Stimulated activated CD4-positive, alpha-beta T cell treated with anti-CD3 and anti-CD28 coated beads, TNF-alpha, amount 100 ng/mL, for 24 hours (primary cell): ENCODE measurements around the gene CDC26.
A peak's percentile ranks its signal among the peaks of the same experiment; 100 is the strongest.
"Not testable (repeated sequence)": the region's sequence is repeated elsewhere in the genome, so short reads cannot be mapped to it uniquely, and the experiment has no call there.

Experiments
- DNase-seq, 3 experiments: peaks; one replicate each; pipeline ENCODE4 v3.0.0-alpha.2; 2020; ENCODE audit warnings: low read depth in 3 of 3

CDC26 gene

DNA sequence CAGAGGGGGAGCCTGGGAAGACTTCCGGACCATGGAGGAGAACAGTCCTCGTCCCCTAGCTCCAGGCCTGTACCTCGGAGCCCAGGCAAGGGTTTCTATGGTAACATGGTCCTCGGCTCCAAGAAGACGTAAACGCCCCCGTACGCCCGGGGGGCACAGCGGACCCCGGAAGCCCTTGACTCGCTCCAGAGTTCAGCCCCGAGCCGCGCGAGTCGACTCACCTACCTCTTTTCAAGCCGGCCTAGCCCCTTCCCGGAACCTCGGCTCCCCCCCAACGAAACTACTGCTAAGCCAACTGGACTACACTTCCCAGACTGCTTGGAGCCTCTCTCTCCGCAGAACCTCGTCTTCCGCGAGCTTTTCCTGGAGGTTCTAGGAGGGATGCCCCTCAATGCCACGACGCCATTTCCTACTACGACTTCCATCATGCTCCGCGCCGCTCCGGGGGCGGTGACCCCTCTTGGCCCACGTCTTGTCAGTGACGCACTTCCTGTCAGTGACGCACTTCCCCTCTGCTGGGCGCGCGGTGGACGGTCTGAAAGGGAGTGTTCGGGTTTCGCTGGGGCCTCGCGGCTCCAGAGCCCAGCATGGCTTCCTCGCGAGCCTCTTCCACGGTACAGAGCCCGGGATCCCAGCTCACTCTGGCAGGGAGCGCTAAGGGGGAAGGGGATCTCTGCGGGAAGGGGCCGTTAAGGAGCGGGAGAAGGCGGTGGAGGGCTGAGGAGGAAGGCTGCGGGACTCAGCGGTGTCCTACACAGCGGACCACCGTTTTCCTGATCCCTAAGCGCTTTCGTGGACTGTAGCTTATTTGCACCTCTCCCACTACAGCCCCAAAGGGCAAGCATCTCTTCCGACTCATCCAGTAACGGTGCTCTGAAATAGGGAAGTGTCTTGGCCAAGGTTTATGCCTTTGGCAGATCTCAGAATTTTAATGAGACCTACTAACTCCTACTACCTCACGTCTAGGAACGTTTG lies at the start of gene CDC26, which contains the start of gene PRPF4:
CDC26 (minus strand) TSS at position 416 of the 975 bp plus-strand sequence. CDS start 3,065 bp downstream, outside the sequence.
PRPF4 (plus strand) TSS at position 502 of the 975 bp plus-strand sequence; CDS start at position 588, 86 bp downstream.
- peak; percentile 93 to 96 (median 94) for DNase-seq

DNA sequence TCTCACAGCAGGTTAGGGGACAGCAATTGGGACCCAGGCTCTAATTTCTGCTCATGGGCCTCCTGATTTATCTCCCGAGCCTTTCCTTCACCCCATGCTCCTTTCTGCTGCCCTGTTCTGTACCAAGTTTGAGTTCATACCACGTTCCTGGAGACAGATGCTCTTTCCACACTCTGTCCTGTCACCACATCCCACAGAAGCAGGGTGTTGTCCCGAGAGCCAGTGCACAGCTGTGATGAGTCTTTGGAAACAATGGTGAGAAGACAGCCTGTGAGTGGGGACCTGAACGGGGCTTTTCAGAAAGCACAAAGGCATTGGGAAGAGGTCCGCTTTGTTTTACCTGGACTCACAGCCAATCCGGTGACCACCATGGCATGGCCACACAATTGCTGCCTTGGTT lies 47.3 kb upstream of the CDC26 start:
- DNase-seq = no peak

DNA sequence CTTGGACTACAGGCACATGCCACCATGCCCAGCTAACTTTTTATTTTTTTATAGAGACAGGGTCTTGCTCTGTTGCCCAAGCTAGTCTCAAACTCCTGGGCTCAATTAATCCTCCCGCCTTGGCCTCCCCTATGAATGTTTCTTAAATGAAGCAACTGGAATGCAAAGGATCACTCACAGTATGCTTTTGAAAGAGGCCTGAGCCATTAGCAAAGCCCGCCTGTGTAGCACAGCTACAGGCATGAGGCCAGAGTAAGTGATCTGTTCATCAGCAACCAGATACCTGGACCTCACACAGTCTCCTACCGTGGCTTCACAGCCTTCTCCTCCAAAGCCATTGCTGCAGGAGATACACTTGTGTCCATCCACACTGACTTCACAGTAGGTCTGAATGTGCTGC lies 44.7 kb upstream of the CDC26 start:
- no peak for DNase-seq

DNA sequence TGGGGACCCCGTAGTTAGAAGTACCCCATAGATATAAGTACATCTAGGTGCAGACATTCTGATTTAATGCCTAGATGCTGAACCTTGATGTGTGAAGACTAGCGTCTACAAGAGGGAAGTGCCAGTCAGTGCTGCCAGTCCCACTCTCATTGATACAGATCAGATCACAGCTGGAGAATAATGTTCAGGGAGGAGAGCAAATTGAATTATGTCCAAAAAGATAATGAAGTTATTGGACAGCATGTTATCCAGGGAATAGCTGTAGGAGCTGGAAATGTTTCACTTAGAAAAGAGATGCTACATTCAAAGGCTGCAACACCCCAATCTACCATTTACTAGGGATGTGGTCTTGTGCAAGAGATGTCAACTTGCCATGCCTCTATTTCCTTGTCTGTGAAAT lies 43.7 kb upstream of the CDC26 start:
- DNase-seq = no peak

DNA sequence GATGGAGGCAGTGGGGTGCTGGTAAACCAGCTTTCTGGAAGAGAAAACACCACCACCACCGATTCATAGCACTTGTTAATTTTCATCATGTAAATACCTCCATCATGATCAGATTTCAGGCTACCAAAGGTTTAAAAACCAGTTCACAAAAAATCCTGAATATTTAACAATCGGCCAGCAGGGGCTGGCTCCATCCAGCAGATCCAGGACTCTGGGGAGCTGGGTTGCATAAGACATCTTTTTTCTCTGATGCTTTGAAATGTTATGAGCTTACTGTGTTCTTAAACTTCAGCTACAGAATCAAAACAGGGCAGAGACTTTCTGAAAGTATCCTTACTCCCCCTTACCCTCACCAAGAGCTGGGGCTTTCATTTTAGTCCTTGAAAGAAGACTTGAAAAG lies 42.4 kb upstream of the CDC26 start:
- no peak for DNase-seq

DNA sequence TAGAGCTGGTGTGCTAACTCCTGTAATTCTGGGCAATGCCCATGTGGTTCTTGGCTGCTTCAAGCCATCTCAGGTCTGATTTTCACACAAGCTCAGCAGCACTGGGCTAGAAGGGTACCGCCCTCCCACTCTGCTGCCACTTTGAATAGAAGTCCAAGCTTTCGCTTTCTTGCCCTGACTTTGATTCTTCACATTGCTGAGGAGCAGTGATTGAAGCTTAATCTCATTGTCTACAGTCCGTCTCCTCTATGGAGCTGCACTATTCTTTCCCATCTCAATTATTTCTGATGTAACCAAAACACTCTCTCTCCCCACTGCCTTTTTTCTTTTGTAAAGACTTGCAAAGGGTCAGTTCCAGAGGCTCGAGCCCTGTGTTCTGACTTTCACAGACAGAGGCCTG lies 40.7 kb upstream of the CDC26 start:
- DNase-seq = no peak

DNA sequence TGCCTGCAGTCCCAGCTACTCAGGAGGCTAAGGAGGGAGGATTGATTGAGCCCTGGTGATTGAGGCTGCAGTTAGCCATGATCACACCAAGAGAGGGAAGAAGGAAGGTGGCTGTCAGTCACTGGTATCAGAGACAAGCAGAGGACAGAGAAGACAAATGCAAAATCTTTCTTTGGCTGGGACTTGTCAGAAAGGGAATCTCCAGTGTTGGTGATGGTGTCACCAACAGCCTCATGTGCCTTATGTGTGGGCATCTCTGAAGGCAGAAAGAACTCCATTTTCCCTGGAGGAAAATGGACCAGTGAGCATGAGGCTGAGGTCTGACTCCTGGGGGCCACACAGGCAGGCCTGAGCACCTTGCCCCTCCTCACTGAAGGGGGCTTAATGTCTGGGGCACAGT lies 39.9 kb upstream of the CDC26 start:
- no peak for DNase-seq

DNA sequence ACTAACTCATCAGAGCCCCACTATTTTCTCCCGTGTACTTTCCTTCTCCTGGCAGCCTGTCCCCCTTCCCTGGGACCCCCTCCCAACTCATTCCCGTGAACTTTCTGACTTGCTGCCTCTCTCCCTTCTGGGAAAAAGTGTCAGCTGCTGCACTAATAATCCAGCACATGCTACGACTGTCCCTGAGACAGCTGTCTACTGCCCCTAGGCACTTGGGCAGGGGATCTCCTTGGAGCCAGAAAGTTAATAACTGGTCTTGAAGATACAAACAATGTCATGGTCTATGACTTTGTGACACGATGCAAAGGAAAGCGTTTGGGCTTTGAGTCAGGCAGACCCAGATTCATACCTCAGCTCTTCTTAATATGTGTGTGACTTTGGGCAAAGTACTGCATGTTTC lies 37.9 kb upstream of the CDC26 start:
- DNase-seq = no peak

DNA sequence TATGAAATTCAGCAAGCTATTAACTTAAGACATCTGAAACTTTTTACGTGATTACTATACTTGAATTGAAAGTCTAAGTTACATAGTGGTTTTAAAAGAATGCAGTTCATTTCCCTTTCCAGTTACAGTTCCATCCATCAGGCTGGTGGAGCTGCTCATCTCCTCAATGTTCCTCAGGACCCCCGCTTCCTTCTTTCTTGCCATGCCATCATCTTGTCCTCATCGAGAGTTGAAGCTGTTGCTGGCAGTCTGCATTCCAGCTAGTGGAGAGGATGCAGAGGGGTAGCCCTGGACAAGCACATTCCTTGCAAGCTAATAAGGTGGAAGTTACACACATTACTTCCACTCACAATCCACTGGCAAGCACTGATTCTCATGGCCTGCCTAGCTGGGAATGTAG lies 36.6 kb upstream of the CDC26 start:
- DNase-seq = no peak

DNA sequence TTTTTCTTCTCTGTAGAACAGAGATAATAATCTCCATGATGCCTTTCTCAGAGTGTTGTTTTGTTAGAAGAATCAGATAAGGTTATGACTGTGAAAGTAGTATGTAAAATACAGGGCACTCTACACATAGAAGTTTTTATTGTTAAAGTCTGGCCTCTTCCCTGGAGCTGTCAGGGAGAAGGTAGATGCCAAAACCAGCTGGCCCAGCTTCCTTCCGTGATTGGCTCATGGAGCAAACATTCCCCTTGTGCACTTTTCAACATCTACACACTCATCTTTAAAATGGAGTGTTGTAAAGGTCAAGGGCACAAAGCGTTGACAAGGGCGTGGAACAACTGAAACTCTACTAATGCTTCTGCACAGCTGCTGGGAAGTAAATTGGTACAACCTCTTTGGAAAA lies 35.2 kb upstream of the CDC26 start:
- no peak for DNase-seq

DNA sequence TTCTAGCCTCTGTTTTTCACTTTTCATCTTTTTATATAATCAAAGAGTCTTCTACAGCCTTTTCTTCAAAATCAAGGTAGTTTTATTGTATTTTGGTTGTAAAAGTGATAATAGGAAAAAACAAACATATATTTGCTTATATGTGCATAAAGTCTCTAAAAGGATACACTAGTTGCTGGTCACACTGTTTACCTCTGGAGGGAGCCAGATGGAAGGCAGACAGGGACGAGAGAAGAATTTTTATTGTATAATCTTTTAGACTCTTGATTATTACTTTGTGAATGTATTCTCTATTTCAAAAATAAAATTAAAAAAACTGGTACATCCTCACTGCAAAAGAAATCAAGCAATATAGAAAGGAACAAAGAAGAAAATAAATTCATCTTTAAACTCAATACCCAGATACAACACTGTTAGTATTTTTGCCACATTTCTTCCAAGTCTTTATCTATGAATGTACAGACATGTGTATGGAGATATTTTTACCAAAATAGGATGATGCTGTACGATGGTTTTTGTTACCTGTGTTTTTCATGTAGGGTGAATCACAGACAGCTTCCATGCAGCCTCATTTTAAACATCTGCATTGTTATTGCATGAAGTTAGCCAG lies 33.9 kb upstream of the CDC26 start:
- peak in 1 of 3 experiments; percentile 10 for DNase-seq

DNA sequence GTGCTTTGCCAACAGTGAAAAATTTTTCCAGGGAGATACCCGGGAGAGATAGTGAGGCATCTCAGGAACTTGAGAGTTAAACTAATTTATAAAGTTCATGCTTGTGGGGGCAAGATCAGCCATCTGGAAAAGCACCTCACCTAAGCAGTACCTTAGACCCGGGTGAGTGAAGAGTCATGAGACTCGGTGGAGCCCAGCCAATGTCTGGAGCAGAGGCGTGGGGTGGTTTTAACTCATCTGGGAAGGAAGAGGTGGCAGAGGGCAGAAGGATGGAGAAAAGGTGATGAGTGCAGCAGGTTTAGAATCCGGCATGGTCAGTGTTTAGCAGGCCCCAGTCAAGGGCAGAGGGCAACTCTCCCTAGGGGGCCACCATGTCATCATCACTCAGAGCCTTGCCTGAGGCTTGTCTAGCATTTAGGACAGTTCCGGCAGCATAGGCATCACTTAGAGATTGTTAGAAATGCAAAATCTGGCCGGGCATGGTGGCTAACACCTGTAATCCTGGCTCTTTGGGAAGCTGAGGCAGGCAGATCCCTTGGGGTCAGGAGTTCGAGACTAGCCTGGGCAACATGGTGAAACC lies 32.1 kb upstream of the CDC26 start:
- no peak for DNase-seq

DNA sequence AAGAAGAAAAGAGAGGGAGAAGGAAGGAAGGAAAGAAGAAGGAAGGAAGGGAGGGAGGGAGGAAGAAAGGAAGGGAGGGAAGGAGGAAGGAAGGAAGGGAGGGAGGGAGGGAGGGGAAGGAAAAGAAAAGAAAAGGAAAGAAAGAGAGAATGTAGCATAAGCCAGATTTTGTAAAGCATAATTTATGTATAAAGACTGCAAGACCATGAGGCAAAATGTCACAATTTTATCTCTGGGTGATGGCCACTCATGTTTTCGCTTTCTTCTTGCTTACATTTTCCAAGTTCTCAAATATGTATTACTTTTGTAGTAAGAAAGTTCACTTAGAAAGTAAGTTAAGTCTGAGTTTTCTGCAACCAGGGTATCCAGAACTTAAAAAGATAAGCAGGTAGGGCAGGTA lies 31.2 kb upstream of the CDC26 start:
- no peak for DNase-seq

DNA sequence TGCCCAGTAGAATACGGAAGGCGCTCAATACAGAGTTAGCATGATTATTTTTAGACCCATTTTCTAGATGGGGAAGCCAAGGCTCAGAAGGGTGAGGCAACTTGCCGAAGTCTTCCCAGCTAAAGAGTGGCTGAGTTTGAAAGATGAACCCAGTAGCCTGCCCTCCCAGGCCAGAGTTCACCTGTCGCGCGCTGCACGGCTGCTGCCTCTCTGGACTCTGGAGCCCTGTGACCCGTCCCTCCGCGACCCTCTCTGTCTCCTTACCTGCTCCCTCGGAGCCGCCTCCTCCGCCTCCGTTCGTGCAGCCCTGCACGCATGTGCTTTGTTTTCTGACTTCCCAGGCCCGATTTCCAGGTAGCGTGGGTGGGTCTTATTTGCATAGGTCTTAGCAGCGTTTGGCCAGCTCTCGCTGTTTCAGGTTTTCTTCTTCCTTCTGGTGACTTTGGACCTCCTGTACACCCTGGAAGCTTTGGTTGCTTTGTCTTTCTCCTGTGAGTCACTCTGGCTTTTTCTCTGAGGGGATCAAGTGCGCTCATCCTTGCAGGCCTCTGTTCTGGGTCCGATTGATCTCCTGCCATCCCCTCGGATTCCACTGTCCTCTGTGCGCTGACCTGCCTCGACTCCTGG lies 27.5 kb upstream of the CDC26 start, which contains the start of gene RNF183:
RNF183 (minus strand) TSS at position 585 of the 627 bp plus-strand sequence. CDS start 5,192 bp downstream, outside the sequence.
- no peak for DNase-seq

DNA sequence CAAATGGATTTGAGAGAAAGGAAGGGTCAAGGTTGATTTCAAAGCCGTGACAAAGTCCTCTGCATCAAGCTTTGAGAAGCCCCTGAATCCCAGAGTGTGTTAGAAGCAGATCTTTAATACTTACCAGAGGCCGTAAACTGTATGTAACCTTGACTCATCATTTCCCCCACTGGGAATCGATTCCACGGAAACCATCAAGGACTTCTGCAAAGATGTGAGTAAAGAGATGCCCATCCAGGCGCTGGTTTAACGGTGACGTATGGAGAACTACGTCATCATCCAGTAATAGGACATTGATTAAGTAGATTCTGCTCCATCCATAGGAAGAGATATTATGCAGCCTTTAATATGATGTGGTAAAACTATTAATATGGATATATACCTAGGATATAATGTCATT lies 26.2 kb upstream of the CDC26 start:
- DNase-seq = no peak

DNA sequence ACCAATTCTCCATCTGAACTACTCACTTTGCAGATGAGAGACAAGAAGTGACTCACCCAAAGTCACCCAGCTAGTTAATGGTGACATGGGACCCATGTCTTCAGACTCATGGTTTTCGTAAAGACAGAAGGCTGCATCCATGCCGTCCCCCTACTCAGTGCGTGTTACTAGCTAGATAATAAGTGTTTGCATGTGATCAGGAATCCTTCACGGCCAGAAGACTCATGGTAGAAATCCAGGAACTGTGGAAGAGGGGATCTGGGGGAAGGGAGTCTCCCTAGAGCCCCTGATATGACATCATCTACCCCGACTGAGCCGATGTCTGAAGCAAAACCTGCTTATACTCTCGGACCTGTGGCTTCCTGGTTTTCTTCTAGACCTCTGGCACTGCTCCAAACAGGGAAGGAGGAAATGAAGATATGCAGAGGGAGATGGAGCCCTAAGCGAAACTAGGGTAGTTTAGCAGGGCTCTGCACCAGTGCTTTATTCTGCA lies 24.5 kb upstream of the CDC26 start:
- DNase-seq = no peak

DNA sequence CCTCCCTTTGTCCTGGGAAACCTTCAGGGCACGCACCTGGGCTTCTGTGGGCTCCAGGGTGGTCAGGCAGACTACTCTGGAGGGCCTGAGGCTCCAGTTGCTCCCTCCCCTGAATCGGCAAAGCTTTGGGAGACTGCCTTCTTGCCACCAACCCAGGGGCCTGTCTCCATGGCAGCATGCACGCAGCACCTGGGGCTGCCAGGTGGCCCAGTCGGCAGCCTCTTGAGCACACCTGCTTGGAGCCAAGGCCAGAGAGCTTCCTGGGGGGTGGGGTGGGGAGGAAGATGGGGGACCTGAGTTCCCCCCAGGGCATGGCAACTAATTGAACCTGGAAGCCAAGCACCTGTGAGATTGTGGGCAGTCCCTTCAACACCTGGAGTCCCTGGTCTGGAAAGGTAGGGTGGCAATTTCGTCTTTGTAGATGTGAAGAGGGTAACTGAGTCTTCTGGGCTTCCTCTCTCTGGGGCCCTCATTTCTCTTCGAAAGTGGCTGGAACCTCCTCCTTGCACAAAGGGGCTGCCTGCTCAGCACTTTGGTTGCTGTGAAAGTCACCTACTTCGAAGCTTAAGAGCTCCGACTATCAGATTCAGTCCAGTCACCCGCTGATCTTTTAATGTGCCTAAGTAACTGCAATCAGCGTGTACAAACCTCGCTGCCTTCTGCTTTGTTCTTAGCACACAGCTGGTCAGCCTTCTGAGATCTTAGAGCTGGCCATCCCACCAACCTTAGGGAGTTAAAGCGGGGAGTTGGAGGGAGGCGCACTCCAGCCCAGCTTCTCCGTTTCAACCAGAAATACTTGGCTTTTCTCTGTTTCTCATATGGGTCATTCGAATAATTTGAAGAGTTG lies 23.8 kb upstream of the CDC26 start:
- DNase-seq = no peak

DNA sequence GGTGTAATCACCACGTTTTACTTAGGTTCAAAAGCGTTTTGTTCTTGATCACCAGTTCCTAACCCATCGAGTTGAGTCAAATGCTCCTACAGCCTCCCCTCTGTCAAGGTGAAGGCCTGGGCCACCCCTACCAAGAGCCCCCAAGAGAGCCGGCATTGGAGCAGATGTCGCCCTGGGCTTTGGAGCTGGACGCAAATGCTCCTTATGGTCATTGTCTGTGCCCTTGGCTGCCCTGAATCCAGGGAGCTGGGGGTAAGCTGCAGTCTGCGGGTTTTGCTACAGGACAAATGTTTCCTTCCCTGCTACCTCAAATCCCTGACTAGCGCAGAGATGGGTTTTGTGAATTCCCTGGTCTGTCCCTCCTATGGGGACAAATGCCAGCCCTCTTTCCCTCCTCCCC lies 22.9 kb upstream of the CDC26 start:
- no peak for DNase-seq

DNA sequence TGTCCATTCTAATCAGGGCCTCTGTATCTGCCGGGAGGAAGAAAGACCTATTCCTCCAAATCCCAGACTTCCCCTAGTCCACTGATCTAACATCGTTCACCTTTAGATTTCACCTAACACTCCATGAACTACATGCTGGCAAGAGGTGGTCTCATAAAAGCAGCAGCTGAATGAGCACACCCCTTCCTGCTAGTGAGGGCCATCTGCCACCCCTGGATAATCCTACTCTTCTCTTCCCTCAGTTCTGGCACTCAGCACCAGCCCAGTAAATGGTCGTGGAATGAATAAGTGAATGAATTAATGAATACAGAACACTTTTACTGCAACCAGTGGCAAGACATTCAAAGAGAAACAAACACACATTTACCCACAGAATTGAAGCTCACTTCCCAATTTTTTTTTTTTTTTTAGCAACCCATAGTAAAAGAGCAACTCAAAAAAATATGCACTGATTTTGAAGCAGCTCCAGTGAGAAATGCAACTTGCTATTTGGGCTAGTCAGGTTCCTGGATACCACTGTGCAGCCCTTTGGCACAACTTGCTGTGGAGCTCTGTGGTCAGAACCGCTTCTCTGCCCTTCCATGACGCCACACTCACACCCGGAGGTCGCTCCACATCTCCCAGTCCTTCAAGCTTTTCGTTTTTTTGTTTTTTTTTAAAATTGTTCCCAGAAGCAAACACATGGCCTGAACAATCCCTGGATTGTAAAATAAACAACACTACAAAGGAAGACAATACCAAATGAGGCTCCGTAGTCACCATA lies 21.6 kb upstream of the CDC26 start:
- no peak for DNase-seq

DNA sequence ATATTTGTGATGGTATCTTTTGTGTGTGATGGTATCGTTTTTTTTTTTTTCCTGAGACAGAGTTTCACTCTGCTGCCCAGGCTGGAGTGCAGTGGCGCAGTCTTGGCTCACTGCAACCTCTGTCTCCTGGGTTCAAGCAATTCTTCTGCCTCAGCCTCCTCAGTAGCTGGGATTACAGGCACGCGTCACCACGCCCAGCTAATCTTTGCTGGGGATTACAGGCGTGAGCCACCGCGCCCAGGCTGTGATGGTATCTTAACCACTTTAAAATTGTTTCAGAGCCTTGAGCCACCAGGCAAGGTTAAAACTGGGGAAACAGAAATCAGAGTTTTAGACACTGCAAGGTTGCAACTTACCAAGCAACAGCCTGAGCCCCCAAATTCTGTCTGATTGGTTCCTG lies 20.9 kb upstream of the CDC26 start:
- DNase-seq = not testable (repeated sequence)
